ENCODE data around the gene ACOX2.

ACOX2 gene

GRCh38 chr3:58471025-58471887, 65.7 kb downstream of the ACOX2 start:
- DNase-seq (ENCODE audit: low read depth): no peak

GRCh38 chr3:58470363-58471024, 66.5 kb downstream of the ACOX2 start:
- DNase-seq (ENCODE audit: low read depth): no peak

DNA sequence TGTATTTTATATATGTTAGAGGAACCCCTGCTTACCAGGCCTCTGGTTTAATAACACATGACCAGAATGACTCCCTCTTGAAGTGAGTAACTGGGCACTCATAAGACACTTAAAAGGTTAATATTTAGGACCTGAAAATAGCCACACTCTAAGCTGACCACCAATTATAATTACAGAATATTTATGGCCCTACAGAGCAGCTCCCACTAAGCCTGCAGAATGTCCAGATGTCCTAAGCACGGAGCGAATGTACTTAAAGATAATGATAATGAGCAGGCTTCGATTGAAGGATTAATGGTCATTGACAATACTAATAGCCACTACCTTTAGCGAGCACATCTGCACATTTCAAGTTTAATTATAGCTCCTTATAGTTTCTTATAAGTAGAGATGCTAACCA, 67.9 kb downstream of the ACOX2 start:
- DNase-seq (ENCODE audit: low read depth): no peak

DNA sequence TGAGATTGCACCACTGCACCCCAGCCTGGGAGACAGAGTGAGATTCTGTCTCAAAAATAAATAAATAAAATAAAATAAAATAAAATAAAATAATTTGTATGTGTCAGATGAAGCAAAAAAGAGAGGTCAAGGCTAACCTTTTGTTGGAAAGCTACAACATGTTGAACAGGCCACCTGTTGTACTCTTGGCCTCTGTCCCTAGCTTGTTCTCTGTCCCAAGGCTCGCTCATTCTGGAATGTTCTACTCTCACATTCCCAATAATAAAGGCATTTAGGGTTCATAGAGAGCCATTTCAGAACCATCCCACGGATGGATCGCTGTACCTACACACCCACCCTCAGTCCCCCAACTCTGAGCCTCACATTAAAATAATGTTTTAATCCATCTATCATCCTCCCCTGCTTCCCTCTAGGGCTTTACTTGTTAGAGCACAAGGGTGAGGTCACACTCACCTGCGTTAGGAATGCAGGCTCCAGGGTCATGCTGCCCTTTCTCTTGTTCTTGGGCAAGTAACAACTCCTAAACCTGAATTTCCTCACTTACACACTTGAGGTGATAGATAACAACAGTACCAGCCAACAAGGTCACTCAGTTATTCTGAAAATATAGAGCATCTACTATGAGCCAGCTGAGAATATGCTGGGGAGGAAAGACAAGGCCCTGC, 70.0 kb downstream of the ACOX2 start:
- no peak for DNase-seq (ENCODE audit: low read depth)

GRCh38 chr3:58464866-58465265, 72.1 kb downstream of the ACOX2 start:
- no peak for DNase-seq (ENCODE audit: low read depth)

DNA sequence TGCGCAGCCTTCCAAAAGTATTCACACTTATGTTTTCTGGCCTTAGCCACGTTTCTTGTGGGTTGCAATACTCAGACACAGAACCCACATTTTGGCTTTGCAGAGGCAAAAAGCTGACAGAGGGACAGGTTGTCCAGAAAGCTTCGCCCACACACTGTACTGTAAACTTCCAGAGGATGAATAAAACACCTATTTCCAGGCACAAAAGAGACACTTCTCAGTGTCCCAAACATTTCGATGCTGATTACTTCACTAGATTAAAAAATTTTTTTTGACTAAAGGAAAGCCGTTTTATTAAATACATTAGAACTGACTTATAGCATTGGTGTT, 73.1 kb downstream of the ACOX2 start:
- no peak for DNase-seq (ENCODE audit: low read depth)

GRCh38 chr3:58463181-58463941, 73.6 kb downstream of the ACOX2 start:
- DNase-seq (ENCODE audit: low read depth): peak; percentile 48

GRCh38 chr3:58462829-58463180, 74.2 kb downstream of the ACOX2 start:
- DNase-seq (ENCODE audit: low read depth): no peak

DNA sequence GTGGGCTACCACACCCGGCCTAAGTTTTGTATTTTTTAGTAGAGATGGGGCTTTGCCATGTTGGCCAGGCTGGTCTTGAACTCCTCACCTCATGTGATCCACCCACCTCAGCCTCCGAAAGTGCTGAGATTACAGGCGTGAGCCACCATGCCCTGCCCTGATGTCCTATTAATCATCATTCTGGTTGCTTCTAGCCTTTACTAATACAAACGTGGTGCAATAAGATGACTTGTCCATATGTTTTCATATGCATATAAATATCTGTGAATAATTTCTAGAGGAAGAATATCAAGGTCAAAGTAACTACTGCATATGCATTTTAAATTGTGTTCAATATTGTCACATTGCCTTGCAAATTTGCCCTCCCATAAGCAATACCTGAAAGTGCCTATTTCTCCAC, 77.8 kb downstream of the ACOX2 start:
- DNase-seq (ENCODE audit: low read depth): no peak
